NCI-H128 (cell line): ENCODE results near the gene RAX.

Experiments used
- DNase-seq: peaks from one replicate; lab custom pipeline; 2025; ENCODE audit not compliant: unreplicated experiment; lab: John Stamatoyannopoulos, UW

RAX gene

DNA sequence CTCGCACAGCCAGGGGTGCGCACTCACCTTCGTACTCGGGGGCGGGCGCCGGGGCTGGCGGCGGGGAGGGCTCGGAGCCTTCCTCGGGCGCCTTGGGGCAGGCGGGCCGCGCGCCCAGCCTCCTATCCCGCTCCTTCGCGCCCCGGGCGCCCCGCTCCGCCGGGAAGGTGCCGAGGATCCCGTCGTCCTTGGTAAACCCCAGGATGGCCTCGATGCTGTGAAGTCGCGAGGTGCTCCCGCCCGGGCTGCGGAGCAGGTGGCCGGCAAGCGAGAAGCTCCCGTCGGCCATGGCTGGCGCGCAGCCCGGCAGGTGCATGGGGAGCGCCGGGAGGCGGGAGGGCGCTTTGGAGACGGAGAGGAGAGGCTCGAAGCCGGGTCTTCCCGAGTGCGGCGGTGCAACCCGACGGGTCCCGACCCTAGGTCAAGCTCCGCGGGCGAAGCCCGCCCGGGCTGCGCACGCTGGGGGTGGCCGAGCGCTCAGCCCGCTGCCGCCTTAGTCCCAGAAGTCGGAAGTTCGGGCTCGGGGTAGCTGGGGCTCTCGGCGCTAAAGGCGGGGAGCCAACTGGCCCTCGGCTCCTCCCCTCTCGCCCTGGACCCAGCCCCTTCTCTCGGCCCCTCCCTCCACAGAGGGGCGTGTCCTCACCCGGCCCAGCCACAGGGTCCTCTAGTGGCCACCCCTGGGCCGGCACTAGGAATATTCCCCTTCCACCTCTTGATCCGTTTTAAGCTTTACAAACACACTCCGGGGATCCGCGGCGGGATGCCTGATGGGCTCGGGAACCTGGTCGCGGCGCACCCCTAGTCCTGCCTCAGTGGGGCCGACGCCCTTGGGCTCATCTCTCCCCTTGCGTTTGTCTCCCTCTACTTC, at the start of gene RAX:
RAX (minus strand) TSS at position 564 of the 868 bp plus-strand sequence; CDS start at position 316, 248 bp downstream.
- DNase-seq: no peak

DNA sequence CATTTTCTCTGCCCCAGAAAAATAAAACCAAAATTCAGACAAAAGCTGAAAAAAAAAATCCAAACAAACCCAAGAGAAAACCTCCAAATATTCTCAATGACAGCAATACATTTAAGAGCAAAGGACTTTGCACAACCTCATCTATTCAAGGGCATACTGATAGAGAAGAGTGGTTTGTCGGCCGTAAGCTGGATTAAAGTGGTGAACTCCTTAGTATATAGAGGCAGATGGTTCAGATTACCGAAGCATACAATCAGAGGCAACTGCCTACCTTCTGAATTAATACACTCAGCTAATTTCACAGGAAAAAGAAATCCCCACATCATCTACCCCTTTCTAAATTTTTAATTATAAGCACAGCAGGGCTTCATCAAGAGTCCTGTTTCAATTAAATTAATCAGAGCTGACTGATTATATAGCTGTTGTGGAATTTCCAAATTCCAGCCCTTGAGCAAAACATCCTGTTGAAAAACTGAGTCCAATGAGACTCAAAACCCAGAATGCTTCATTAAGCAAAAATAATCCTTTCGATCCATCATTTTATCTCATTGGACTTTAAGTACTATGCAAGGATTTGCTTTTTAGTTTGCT, 45.3 kb upstream of the RAX start, which contains the start of gene CPLX4:
CPLX4 (minus strand) TSS at position 190 of the 591 bp plus-strand sequence; CDS start at position 3, 187 bp downstream.
- DNase-seq: no peak

GRCh38 chr18:59311631-59312030, 38.4 kb upstream of the RAX start:
- DNase-seq: no peak

- DNase-seq: no peak
Measured at GRCh38 chr18:59308938-59309260, 35.6 kb upstream of the RAX start.

- peak; percentile 77 for DNase-seq
Measured at GRCh38 chr18:59308248-59308937, 35.1 kb upstream of the RAX start.

DNA sequence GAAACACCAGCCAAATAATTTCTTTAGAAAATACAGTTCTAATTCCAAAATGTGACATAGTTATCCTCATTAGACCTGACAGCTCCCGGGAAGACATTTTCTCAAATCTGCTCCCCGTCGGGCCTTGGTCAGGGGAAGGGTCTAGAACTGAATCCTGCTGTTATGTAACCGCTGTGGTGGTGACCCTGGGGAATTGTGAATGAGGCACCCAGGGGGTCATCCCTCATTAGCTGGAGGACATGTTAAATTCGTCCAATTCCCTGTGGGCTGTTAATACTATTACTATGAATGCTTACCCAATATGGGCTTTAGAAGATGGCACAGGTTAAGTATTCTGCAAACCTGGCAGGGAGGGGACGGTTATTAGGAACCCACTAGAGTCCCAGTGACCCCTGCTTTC, 33.4 kb upstream of the RAX start:
- no peak for DNase-seq

DNA sequence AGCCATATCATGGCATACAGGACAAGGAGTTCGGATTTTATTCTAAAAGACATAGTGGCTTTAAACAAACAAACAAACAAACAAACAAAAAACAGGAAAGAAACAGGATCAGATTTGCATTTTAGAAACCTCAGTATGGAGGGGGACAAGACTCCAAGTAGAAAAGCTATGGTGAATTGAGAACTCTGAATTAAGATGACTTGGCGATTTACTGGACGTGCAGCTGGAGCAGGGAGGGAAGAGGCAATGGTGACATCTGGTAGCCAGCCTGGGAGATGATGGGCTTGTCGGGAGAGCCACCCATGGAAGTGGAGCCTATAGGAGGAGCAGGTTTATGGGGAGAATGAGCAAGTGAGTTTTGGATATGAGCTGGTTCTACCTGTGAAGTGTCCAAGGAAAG, 32.0 kb upstream of the RAX start:
- no peak for DNase-seq

- no peak for DNase-seq
Measured at GRCh38 chr18:59303656-59304195, 30.5 kb upstream of the RAX start.

- DNase-seq: no peak
Measured at GRCh38 chr18:59303006-59303405, 29.8 kb upstream of the RAX start.

- DNase-seq: no peak
Measured at GRCh38 chr18:59301929-59302328, 28.7 kb upstream of the RAX start.

DNA sequence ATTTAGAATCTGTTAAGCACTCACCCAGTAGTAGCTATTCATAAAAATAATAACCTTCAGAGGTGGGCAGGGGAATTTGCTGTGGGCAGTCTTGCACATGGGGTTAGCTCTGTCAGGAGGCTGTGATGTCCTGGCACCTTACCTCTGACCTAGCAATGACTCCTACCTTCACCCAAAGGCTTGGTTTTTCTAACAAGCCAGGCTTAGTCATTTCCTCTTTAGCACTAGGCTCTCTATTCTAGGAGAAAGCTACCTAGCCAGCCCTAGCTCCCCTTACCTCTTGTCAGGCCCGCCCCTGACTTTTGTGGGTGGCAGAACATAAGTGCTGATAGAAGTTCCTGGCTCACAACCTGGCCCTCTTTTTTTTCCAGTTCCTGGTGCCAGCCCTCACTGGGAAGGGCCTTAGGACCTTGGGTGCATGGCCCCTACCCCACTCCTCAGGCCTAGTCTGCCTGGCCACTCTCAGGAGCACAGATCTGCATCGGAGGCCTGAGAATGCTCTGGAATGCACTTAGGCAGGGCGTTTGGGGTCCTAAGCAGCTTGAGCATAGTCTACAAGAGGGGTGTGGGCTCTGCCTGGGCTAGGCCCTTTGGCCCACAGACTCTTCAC, 27.5 kb upstream of the RAX start:
- no peak for DNase-seq

- no peak for DNase-seq
Measured at GRCh38 chr18:59298871-59299270, 25.6 kb upstream of the RAX start.

DNA sequence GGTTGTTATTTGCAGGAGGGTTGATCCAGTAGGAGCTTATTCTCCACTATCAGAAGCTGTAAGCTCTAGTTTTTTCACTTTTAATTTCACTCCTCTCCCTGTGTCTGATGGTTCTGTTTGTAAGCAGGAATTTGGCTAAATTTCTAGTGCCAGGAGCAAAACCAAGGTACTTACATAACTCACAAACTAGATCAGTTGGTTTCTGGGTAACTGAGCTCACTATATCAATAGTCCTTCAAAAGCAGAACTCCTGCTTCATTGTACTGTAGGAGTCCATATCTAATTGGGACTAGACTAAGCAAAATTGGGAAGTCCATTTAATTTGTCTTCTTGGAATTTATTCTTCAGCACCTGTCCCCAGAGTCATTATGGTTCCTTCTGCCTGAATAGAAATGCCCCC, 20.1 kb upstream of the RAX start:
- DNase-seq: no peak

- DNase-seq: no peak
Measured at GRCh38 chr18:59286341-59286740, 13.1 kb upstream of the RAX start.

GRCh38 chr18:59282341-59282740, 9.1 kb upstream of the RAX start:
- DNase-seq: no peak

DNA sequence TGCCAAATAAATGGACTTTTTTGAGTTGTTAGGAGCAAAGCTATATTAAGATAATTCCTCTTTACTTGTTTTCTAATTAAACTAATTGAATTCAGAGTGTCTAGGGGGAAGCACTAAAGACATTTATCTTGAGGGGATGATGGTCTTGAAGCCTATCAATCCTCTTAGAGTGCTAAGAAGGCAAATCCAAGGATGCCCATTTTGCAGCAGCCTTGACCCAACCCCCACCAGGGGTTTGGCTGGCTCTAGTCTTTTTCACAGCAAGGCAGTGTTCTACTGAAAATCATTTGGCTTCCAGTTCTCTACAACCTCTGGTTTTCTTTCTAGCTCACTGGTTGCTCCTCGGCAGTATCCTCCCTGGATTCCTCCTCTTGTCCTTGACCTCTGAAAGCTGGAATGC, 6.5 kb upstream of the RAX start:
- DNase-seq: no peak

- no peak for DNase-seq
Measured at GRCh38 chr18:59279193-59279592, 5.9 kb upstream of the RAX start.

- no peak for DNase-seq
Measured at GRCh38 chr18:59278793-59279192, 5.5 kb upstream of the RAX start.

DNA sequence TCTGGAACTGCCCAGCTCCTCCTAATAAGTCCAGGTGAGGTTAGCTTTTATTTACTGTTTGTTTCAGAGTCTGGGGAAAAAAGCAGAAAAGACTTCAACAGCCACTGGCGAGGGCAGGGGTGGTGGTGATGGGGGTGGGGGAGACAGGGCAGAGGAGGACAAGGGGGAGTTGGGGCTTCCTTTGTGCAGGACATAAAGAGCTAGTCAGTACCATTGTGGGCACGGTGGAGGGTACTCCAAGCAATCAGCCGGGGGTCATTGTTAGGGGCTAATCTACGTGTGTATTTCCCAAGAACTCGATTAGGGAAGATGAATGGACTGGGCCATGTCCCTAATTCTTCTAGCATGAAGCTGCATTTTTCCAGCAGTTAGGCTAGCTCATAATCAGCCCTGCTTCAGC, 2.8 kb upstream of the RAX start:
- DNase-seq: no peak

DNA sequence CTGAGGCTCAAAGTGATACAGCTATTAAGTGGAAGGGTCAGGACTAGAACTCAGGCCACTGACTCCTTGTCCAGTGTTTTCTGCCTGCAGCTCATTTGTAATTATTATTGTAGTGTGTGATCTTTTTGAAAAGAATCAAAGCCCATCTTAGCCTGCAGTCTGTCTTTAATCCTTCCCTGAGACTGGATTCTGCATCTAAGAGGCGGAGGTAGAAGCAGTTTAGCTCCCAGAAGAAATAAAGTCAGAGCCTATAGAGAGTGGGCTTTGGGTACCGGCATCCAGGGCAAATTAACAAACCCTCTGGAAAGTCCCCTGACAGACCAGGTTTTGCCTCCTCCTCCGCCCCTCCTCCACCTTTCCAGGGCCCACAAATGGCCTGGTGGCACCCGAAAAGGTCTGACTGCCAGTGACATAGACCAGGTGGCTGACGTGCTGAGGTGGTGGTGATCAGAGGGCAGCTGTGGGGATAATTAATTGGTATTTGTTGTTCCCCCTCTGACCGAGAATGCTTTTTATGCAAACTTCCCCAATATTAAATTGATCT, 2.2 kb upstream of the RAX start:
- no peak for DNase-seq

- DNase-seq: no peak
Measured at GRCh38 chr18:59274533-59274928, 1.3 kb upstream of the RAX start.
